HepG2 (cell line): ENCODE measurements around the gene ADIRF. TPM values are rescaled to one million over a fixed set of nuclear protein-coding genes. Genes with fewer than 3 reads are reported as not detected.

ENCODE experiments used
- ATAC-seq: fragments of 200-7000 bp; cut with Tn5 transposase; 3 replicates; pipeline ENCODE4 v1.9.1; 2020; ENCODE audit warnings: mild to moderate bottlenecking, moderate library complexity
- BruUV-seq: library from RNA; stranded (reverse); fragments of 400-500 nt; replicated peaks from 2 replicates; lab custom pipeline; 2021; lab: Mats Ljungman, UMichigan
- CTCF ChIA-PET: fragments of 300-600 bp; formaldehyde crosslinking; extraction: SDS; loops from one replicate; lab custom pipeline; 2021; ENCODE audit warnings: low total read pairs, inconsistent platforms, low intra/inter-chr PET ratio; lab: Yijun Ruan, JAX
- POLR2A ChIA-PET: fragments of 350-600 bp; sonication (Branson Sonifier 250); formaldehyde crosslinking; loops from one replicate; lab custom pipeline; 2020; ENCODE audit warnings: antibody characterized with exemption, inconsistent platforms; lab: Yijun Ruan, JAX
- DNase-seq: peaks from one replicate; pipeline ENCODE4 v3.0.0-alpha.2; 2015; ENCODE audit warnings: low spot score
- FAIRE-seq: peaks from 3 replicates; lab custom pipeline; 2011; peaks lifted over from hg19 to GRCh38; lab: Jason Lieb, UNC
- H2AFZ ChIP-seq: one replicate; pipeline ENCODE4 v1.6.1; 2011; ENCODE audit warnings: low read length, inconsistent platforms
- H3K27ac ChIP-seq: fragments of 300-600 bp; 3 replicates; pipeline ENCODE4 v1.8.0; 2011; ENCODE audit warnings: mixed run types, mild to moderate bottlenecking, mixed read lengths, low read length, inconsistent platforms; ENCODE audit not compliant: insufficient read depth; ENCODE audit errors: extremely low read length
- H3K27me3 ChIP-seq, 2 experiments: fragments of 200-600 bp in 1 of 2; 2 replicates in 1 of 2; 3 replicates in 1 of 2; pipeline versions ENCODE4 v1.6.0 to v1.8.0; 2011; ENCODE audit warnings: low read length in 2 of 2, mild to moderate bottlenecking in 2 of 2, moderate library complexity in 2 of 2, inconsistent platforms in 1 of 2; ENCODE audit not compliant: insufficient read depth in 2 of 2, control insufficient read depth in 1 of 2
- H3K36me3 ChIP-seq, 2 experiments: fragments of 200-600 bp in 1 of 2; replicated peaks in 1 of 2; 2 replicates in 1 of 2; 3 replicates in 1 of 2; pipeline versions ENCODE4 v1.5.1 to v1.8.0; 2011; ENCODE audit warnings: low read length in 2 of 2, inconsistent platforms in 1 of 2; ENCODE audit not compliant: insufficient read depth in 2 of 2, control insufficient read depth in 1 of 2
- H3K4me1 ChIP-seq: 2 replicates; pipeline ENCODE4 v1.5.1; 2012; ENCODE audit warnings: low read length, inconsistent platforms; ENCODE audit not compliant: insufficient read depth
- H3K4me2 ChIP-seq: 2 replicates; pipeline ENCODE4 v1.6.0; 2011; ENCODE audit warnings: low read depth, low read length, inconsistent platforms
- H3K4me3 ChIP-seq, 3 experiments: fragments of 200-600 bp in 1 of 3; sonication (generic), shearing (Covaris generic) in 1 of 3; replicated peaks in 1 of 3; 2 replicates each; pipeline ENCODE4 v1.5.1; 2011 to 2016; ENCODE audit warnings: low read length in 3 of 3, inconsistent platforms in 2 of 3, low read depth in 2 of 3, mild to moderate bottlenecking in 2 of 3, control low read depth in 1 of 3, mixed read lengths in 1 of 3; ENCODE audit not compliant: insufficient read depth in 1 of 3
- H3K79me2 ChIP-seq: one replicate; pipeline ENCODE4 v1.6.1; 2011; ENCODE audit warnings: low read length, inconsistent platforms; ENCODE audit not compliant: insufficient read depth
- H3K9ac ChIP-seq: 2 replicates; pipeline ENCODE4 v1.6.0; 2011; ENCODE audit warnings: mild to moderate bottlenecking, low read depth, low read length, inconsistent platforms; ENCODE audit not compliant: insufficient read depth
- H3K9me3 ChIP-seq: 2 replicates; pipeline ENCODE4 v1.5.1; 2012; ENCODE audit warnings: mild to moderate bottlenecking, low read length
- H4K20me1 ChIP-seq: 2 replicates; pipeline ENCODE4 v1.6.0; 2011; ENCODE audit warnings: inconsistent platforms, mild to moderate bottlenecking, low read length, moderate library complexity; ENCODE audit not compliant: insufficient read depth
- CBX2 ChIP-seq, 2 experiments: fragments of 200-600 bp in 1 of 2; sonication (generic); formaldehyde crosslinking in 1 of 2; IDR thresholded peaks; 2 replicates each; pipeline versions ENCODE4 v1.7.0 to v1.8.1; 2018 to 2022; ENCODE audit warnings: low read depth in 2 of 2, low read length in 1 of 2, mild to moderate bottlenecking in 1 of 2, missing genetic modification reagents in 1 of 2
- DPF2 ChIP-seq: sonication (generic); formaldehyde crosslinking; IDR thresholded peaks from 2 replicates; pipeline ENCODE4 v1.4.0; 2020; ENCODE audit warnings: mild to moderate bottlenecking, low read depth, missing genetic modification reagents, borderline replicate concordance
- LBX2 ChIP-seq: sonication (generic); formaldehyde crosslinking; IDR thresholded peaks from 2 replicates; pipeline ENCODE4 v1.5.0; 2020; ENCODE audit warnings: missing genetic modification reagents, mild to moderate bottlenecking, borderline replicate concordance
- MIER3 ChIP-seq: IDR thresholded peaks from 2 replicates; pipeline ENCODE4 v1.6.1; 2016; ENCODE audit warnings: missing compliant biosample characterization, borderline replicate concordance
- NFRKB ChIP-seq: fragments of 450-650 bp; IDR thresholded peaks from 2 replicates; pipeline ENCODE4 v1.6.1; 2017
- ZNF589 ChIP-seq: sonication (generic); formaldehyde crosslinking; conservative IDR thresholded peaks from 2 replicates; pipeline ENCODE4 v1.8.0; 2022; ENCODE audit warnings: mild to moderate bottlenecking, moderate library complexity, missing genetic modification reagents
- ZNF883 ChIP-seq: sonication (generic); formaldehyde crosslinking; IDR thresholded peaks from 2 replicates; pipeline ENCODE4 v1.5.1; 2020; ENCODE audit warnings: mild to moderate bottlenecking, missing genetic modification reagents; ENCODE audit errors: not compliant biosample characterization
- WGBS: methylation state at CpG from one replicate; pipeline ENCODE4 v1.1.6; 2017; ENCODE audit warnings: low lambda C conversion rate; 5-methylcytosine and 5-hydroxymethylcytosine counted together
- in situ Hi-C: cut with HindIII; loops from 2 replicates; pipeline ENCODE4 v1.10.0; 2017; ENCODE audit warnings: low pct_unique_long_range_greater_than_20kb; ENCODE audit not compliant: extremely low pct_ligation_motif_present
- intact Hi-C: fragments of 100-400 bp; cut with micrococcal nuclease; formaldehyde crosslinking; loops from one replicate; pipeline ENCODE4 v1.10.0; 2022; ENCODE audit not compliant: unreplicated experiment
- polyA plus RNA-seq, 8 experiments: library from polyadenylated mRNA; depleted of rRNA in 3 of 8; stranded (reverse) in 7 of 8; unstranded in 1 of 8; fragments of >200 nt; fragmentation: Illumina TruSeq in 4 of 8; extraction: Trizol in 4 of 8; gene quantifications; 2 replicates each; pipeline versions ENCODE4 v1.2.1 to v1.2.3, GENCODE V29; 2011 to 2016; ENCODE audit warnings: low read depth in 4 of 8, missing spikeins in 1 of 8, mixed read lengths in 1 of 8; ENCODE audit not compliant: insufficient read depth in 1 of 8
- total RNA-seq, 5 experiments: library from RNA; depleted of rRNA; stranded (reverse); fragments of >200 nt; fragmentation: Illumina TruSeq; extraction: Trizol; gene quantifications; 2 replicates each; pipeline ENCODE4 v1.2.3, GENCODE V29; 2016; ENCODE audit warnings: low read depth in 1 of 5
- TF ChIP-seq, protein P1 (sequence below): sonication (generic); formaldehyde crosslinking; IDR thresholded peaks from 2 replicates; pipeline ENCODE4 v1.5.0; 2020; ENCODE audit warnings: mild to moderate bottlenecking, missing genetic modification reagents, moderate library complexity
- TF ChIP-seq, protein P2 (sequence below): sonication (generic); formaldehyde crosslinking; IDR thresholded peaks from 2 replicates; pipeline ENCODE4 v1.5.0; 2020; ENCODE audit warnings: missing genetic modification reagents

ADIRF gene
- total and polyA plus RNA-seq, 2 of the 13 experiments (the other 11 are each of a cell fraction or from before 2014, with no cell fraction given) = 0.13 to 0.40 TPM

GRCh38 chr10:86962136-86962980, 5.9 kb upstream of the ADIRF start:
- no peak overlapping the region for H3K4me3 ChIP-seq
- H3K79me2 ChIP-seq = no peaks in the 10 kb centered on the region
- no peak overlapping the region for H3K4me2 ChIP-seq
- no peak overlapping the region for H3K9ac ChIP-seq
- ChIA-PET POLR2A (interaction anchor here (0.6 kb wide), 1 partner anchor 66 kb away, joined by 3 read pairs; no protein-coding TSS in a partner anchor), CTCF (no interaction called here)
- DNase-seq = no peak
- in situ Hi-C loops = no loop called here
- H3K27me3 ChIP-seq = peaks cover 6 to 57% of the 10 kb centered on the region in 2 experiments; a peak in 4 of 5 replicates
- H2AFZ ChIP-seq = no peak overlapping the region
- no peaks in the 10 kb centered on the region for H4K20me1 ChIP-seq
- peaks cover 59% of the 10 kb centered on the region for H3K4me1 ChIP-seq
- FAIRE-seq = no peak
- no peaks in the 10 kb centered on the region for H3K36me3 ChIP-seq
- no TSS peak for BruUV-seq
- H3K27ac ChIP-seq = no peak overlapping the region
- no peaks in the 10 kb centered on the region for H3K9me3 ChIP-seq
- intact Hi-C loops = no loop called here
- TF ChIP-seq LBX2 (CRISPR knock-in tag) = no peak
- TF ChIP-seq CBX2 (IDR thresholded peaks at IDR 0.05; ENCODE audit: low read depth, low read length) = no peak
- no peak for TF ChIP-seq CBX2 (CRISPR knock-in tag; IDR thresholded peaks at IDR 0.05; ENCODE audit: low read depth)
- no peak for TF ChIP-seq ZNF589 (CRISPR knock-in tag)
- TF ChIP-seq, protein P1, sequence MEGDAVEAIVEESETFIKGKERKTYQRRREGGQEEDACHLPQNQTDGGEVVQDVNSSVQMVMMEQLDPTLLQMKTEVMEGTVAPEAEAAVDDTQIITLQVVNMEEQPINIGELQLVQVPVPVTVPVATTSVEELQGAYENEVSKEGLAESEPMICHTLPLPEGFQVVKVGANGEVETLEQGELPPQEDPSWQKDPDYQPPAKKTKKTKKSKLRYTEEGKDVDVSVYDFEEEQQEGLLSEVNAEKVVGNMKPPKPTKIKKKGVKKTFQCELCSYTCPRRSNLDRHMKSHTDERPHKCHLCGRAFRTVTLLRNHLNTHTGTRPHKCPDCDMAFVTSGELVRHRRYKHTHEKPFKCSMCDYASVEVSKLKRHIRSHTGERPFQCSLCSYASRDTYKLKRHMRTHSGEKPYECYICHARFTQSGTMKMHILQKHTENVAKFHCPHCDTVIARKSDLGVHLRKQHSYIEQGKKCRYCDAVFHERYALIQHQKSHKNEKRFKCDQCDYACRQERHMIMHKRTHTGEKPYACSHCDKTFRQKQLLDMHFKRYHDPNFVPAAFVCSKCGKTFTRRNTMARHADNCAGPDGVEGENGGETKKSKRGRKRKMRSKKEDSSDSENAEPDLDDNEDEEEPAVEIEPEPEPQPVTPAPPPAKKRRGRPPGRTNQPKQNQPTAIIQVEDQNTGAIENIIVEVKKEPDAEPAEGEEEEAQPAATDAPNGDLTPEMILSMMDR = no peak
- no peak for TF ChIP-seq ZNF883
- no peak for TF ChIP-seq DPF2 (CRISPR knock-in tag)
- TF ChIP-seq NFRKB = no peak
- TF ChIP-seq, protein P2, sequence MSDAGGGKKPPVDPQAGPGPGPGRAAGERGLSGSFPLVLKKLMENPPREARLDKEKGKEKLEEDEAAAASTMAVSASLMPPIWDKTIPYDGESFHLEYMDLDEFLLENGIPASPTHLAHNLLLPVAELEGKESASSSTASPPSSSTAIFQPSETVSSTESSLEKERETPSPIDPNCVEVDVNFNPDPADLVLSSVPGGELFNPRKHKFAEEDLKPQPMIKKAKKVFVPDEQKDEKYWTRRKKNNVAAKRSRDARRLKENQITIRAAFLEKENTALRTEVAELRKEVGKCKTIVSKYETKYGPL = no peak
- TF ChIP-seq MIER3 (CRISPR knock-in tag) = no peak
- ATAC-seq = no peak
- WGBS = 10% methylated on average over 5 of the region's 7 CpGs
